HG02798 (cell line): ENCODE measurements around the gene OTUB2.

ENCODE experiments used
- ATAC-seq: cut with Tn5 transposase; IDR thresholded peaks from one replicate; pipeline ENCODE4 v1.9.1; 2021; ENCODE audit warnings: mild to moderate bottlenecking; ENCODE audit not compliant: unreplicated experiment, poor library complexity

OTUB2 gene

DNA sequence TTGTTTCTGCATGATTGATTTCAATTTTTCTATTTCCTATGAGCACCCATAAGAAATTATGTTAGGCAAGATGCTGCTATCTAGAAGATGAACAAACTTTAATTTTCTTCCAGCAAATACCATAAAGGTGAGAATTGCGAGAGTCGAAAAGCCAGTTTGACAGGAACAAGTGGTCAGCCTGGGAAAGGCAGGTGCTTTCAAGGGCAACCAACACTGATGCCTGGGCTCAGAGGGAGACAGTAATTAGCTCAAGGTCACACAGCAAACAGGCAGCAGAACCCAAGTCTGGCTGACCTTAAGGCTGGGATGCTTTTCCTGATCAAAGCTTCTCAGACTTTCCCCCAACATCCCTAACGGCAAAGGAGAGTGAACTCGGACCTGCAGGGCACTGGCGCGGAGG, 6.8 kb upstream of the OTUB2 start:
- ATAC-seq: no peak

DNA sequence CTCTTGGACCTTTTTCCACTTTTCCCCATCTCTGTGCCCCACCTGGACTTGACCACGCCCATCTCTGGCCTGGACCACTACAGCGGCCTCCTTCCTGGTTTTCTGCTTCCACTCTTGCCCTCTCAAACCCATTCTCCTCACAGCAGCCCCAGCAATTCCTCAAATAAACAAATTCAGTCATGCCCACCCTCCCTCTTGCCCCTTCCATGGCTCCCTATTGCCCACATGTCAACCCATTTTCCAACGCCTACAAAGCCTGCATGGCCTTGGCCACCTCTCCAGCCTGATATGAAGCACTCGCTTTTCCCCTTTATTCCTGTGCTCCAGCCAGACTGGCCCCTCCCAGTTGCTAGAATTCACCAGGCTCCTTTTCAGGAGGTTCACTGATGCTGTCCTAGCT, 5.9 kb upstream of the OTUB2 start:
- ATAC-seq: no peak

DNA sequence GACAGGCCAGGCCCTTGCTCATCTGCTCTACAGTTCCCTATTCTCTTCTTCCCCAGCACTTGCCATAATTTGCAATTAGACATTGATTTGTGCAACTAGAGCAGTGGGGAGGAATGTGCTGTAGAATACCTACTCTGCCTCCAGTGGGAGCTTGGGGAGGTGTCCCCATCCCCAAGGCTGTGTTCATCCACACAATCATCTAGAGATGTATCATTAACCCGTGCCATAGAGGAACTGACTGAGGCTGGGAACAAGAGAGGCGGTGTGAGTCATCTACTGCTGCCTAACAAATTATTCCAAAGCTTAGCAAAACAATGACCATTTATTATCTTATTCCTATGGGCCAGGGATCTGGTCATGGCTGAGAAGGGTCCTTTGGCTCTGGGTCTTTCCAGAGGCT, 5.1 kb upstream of the OTUB2 start:
- ATAC-seq: no peak

DNA sequence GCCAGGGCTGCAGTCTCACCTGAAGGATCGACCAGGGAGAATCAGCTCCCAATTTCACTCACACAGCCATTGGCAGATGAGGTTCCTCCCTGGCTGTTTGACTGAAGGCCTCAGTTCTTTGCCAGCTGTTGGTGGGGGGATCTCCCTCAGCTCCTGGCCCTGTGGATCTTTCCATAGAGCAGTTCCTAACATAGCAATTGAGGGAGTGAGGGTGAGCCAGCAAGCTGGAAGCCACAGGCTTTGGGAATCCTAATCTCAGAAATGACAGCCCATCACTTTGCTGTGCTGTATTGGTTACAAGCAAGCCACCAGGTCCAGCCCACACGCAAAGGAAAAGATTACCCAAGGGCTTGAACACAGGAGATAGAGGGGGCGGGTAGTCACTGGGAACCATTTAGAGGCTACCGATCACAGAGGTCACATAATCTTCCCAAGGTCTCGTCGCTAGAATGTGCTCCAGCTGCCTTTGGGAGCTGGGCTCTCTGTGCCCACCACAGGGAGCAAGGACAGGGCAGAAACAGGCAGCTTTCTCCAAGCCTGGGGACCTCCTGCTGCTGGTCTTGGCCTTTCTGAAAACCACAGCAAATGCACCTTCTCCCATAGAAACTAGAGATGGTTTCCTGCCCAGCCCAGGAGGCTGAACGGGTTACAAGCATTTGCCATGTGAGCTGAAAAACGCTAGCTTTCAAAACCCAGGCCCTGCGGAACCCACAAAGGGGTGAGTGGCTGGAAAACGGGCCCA, 4.6 kb upstream of the OTUB2 start:
- ATAC-seq: no peak

DNA sequence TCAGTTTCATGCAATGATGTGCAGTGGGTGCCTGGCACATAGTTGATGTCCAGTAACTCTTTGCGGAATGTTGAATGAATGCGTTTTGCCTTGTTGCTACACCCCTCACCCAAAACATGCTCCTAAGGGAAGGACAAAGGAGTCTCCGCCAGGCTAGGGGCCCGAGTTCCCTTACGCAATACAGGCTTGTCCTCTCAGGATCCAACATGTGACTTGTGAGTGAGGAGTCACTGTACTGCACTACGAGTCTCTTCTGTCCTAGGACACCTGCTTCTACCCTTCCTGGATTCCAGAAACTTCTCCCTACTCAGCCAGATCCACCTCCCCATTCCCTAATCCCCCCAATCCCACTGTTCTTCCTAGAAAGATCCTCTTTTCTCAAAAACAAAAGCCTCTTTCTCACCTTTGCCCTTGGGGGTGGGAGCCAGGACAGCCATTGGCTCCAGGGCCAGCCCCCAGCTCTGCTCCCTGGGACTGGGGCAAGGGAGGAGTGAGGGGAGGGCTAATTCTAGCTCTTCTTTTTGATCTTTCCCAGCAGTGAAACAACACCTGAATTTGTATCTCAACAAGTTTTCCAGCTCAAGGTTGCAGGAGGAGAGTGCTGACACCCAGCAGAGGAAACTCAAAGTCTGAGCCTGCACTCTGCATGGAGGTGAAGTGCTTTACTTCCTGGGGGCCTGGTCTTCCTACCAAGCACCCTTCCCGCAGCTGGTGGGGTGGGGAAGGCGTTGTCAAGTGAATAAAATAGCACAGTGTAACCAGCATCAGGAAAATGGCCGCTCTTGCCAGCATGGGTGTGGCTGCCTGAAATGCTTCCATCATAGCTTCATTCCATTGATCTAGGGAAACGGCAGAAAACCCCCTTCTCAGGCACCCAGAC, 3.4 kb upstream of the OTUB2 start:
- no peak for ATAC-seq

DNA sequence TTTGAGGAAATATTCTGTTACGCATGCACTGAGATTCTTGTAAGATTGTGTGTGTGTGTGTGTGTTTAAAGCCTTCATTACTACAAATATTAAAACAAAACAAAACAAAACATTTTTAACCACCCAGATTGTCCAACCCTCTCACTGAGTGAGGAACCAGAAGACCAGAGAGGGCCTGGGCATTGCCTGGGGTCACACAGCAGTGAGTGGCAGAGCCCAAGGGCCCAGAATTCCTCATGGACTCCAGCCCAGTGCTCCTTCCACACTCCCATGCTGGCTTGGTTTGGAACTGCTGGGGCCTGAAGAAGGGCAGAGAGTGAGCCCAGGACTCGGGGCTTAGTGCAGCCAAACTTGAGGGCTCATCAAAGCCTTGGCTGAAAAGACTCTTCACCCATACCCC, 1.6 kb upstream of the OTUB2 start:
- no peak for ATAC-seq

DNA sequence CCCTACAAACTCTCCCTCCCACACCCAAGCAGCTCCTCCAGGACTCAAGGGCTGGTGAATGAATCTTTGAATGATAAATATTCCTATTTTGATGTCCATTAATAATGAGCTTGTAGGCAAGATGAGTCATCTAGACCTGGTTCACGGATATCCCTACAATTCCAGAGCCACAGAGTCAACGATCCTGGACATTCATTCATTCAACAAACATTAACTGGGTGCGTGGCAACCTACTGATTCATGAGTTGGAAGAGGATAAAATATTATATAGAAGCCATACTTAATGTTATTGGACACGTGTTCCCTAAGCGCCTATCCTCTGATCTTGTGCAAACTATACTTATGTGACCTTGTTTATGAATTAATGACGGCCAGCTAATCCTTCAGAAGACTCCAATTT, 420 bp upstream of the OTUB2 start:
- no peak for ATAC-seq

DNA sequence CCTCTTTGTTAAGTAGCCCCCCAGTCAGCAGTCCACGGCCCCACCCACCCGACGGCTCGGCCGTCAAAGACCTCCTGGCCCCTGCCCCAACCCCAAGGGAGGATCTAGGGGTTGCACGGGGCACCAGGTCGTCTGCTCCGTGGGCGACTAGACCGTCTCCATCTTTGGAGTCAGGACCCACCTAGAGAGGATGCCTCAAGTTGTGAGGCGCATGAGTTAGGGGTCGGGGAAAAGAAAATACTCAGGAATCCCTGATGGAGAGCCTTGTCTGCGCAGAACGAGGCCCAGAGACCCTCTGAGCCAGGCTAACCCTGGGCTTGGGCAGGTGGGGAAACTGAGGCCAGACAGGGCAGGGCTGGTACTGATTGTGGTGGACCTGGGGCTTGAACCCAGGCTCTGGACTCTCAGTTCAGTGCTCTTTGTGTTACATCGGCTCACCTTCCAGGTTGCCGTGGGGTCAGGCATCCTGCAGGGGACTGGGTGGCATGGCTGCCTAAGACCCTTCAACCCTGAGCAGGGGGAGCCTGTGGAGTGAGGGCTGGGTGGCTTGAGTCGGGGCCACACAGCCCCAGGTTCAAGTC, 839 bp downstream of the OTUB2 start:
- ATAC-seq: no peak

DNA sequence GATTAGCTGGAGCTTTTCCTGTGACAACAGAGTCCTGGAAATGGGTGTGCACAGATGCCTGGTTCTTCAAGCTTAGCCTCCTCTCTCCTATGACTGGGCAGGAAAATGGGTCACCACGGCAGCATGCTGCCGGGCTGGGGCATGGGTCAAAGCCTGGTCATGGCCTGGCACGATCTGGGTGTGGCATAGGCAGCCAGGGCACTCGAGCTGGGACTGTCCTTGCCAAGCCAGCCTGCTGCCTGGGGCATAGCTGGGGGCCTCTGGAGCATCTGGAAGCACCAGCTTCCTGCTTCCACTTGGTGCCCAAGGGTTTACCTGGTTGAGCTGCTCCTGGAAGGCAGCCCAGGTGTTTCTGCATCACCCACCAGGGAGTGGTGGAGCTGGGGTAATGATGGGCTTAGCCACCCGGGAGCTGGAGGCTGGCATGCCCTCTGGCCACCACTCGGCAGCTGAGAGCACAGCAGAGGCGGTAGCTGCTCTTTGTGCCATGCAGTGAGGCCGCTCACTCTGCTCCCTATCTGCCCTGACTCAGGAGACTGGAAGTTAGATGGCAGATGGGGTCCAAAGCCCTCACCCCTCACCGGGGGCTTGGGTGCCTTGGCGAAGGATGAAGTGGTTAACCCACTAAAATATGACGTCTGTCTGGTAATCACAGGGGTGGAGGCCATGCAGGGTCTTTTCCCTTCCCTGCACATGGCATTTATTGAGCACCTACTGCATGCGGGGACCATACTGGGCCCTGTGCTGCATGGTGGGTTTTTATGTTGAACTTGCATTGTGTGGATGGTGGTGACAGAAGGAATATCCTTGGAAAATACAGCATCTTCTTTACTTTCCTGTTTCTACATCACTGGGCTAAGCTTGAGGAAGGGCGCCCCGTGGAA, 1.7 kb downstream of the OTUB2 start:
- ATAC-seq: no peak

DNA sequence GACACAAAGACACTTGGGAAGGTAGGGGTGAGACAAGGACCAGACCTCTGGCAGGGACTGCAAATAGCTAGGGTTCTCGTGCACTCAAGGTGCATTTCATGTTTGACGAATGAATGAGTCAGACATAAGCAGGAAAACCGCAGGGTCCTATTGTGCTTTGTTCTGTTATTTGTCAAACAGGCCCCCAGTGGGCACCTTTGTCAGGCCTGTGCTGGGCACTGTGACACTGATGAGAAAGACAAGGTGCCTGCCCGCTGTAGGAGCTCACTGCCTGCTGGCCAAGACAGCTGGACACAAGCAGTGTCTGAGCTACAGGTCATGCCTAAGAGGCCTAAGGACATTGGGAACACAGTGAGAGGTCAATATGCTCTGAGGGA, 2.3 kb downstream of the OTUB2 start:
- no peak for ATAC-seq

DNA sequence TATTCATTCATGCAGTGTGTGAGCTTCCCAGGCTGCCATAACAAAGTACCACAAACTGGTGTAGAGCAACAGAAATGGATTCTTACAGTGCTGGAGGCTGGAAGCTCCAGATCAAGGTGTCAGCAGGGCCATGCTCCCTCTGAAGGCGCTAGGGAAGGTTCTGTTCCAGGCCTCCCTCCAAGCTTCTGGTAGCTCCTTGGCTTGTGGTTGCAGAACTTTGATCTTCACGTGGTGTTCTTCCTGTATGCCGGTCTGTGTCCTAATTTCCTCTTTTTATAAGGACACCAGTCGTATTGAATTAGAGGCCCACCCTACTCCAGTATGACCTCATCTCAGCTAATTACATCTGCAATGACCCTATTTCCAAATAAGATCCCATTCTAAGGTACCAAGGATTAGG, 3.1 kb downstream of the OTUB2 start:
- ATAC-seq: no peak

DNA sequence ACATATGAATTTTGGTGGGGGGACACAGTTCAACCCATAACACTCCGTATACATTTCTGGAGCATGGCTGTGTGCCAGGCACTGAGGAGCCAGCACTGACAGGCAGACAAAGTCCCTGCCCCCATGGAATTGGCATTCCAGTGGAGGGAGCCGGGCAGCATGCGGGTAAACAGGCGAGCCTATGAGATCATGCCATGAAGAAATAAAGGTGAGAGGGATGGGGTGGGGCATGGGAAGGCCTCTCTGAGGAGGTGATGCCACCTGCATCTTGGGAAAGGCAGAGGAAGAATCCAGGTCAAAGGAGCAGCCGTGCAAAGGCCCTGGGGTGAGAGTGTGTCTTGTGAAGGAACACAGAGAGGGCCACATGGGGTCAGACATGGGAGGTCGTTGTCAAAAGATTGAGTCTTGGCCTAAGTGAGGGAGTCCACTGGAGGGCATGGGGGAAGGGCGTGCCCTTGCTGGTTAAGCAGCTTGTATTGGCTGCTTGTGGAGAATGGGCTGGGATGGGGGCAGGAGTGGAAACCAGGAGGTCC, 3.6 kb downstream of the OTUB2 start:
- no peak for ATAC-seq

DNA sequence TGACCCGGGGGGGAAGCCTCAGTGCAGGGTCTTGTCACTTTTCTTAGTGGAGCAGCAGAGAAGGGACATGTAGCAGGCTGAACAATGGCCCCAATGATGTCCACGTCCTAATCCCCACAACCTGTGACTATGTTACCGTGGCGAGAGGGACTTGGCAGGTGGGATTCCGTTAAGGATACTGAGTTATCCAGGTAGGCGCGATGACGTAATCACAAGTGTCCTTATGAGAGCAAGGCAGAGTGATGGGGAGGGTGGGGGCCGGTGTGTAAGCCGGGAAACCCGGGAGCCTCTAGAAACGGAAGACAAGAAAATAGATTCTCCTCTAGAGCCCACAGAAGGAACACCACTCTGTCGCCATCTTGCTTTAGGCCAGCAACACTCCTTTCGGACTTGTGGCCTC, 4.4 kb downstream of the OTUB2 start:
- no peak for ATAC-seq

DNA sequence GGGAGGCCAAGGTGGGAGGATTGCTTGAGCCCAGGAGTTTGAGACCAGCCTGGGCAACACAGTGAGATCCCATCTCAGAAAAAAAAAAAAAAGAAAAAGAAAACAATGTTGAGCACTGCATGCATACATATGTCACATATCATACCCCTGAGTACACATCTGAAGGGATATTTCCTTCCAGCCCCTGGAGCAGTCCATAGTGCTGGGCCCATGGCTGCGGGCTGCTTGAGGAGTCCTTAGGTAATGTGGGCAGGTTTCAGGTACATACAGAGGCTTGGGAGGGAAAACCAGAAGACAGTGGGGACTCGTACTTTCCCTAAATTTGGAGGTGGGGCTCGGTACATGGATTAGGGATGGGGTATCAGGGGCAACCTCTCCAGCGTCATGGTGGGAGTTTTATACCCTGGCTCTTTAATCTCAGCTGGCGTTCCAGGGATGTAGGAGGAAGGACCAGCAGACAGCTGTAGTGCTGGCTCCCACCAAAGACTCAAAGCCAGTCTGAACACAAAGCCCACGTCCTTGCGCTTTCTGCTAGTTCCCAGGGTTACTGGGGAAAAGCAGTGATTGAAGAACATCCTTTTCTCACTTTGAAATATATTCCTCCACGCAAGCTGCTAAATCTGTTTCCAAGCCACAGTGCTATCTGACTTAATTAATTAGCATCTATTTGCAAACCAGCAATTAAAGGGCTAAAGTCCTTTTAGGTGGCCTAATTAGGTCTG, 5.2 kb downstream of the OTUB2 start:
- ATAC-seq: no peak

DNA sequence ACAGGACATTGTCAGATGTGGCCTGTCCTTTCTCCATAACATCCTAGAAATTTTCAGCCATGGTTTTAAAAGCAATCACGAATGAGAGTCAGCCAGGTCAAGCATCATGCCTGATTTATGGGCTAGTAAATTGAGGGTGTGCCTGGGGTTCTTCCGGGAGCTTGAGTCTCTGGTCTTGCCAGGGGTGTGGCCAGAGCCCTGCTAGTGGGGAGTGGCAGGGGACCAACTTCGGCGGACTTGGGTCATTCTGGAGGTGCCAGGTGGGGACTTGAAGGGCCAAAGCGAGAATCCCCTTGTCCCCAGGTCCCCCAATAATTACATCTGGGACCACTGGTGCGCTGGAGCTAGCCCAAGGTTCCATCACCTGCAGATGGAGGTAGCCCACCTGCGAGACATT, 5.7 kb downstream of the OTUB2 start:
- ATAC-seq: no peak

DNA sequence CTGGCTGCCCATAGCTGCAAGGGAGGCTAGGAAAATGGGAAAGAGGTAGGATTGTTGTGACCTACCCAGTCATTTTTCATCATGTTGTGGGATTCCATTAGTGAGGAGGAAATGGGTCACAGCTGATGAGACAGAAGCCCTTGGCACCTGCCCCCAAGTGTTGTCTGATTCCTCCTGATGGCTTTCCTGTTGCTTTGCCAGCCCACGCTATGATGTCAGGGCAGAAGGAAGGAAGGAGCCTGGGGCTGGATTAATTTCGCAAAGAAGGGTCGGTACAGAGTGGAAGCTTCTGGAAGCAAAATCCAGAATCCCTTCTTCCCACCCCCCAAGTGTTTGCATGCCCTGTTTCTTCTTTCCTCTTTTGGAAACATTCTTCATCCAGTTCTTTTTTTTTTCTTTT, 8.7 kb downstream of the OTUB2 start:
- no peak for ATAC-seq

DNA sequence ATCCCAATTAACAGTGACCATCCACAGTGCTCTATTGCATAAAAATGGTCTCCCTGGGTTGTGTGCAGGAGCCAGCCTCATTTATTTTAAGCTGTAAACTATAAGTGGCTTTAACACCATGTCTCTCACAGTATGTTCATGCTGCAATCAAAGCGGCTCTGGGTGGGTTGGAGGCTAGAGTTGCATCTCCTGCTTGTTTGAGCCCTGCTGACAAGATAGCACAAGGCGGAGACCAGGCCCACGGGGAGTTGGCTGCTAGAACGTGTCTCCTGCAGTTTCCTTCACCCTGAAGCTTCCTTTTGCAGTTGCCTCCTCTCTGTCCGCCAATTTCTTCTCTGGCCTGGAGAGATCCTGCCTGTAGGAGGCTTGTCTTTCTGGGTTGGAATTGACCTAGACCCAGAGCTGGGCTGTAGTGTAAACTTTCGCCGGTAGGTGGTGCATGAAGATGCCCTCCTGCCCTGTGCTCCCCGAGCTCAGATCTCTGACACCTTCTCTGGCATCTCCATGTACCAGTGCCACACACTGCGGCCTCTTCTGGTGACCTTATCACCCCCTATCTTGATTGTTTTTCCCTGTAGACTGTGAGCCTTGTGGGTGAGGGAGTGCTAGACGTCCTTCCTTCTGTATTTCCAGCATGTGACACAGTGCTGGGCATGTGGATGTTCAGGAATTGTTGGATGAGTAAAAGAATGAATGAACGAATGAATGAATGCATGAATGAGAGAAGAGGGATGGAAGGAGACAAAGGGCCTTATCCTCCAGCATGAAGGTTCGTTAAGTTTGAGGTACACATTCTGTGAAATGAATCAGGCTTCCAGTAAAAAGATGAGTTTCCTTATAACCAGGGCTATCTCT, 10.4 kb downstream of the OTUB2 start:
- peak; percentile 83 for ATAC-seq

DNA sequence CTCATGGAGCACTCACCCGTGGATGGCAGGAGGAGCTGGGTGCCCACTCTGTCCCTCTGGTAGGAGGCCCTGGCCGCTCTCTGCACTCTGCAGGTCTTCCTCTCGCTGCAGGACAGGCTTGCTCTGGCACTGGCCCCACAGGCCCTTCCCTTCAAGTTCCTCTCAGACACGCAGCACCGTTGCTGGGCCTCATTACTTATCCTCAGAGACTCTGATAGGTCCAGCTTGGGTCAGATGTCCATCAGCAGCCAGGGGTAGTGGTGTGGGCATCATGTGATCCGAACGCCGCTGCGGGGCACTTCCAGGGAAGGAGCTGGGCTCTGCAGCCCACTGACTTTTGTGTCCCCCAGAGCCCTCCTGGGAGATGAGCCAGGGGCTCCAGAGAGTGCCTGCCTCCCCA, 11.8 kb downstream of the OTUB2 start:
- no peak for ATAC-seq

DNA sequence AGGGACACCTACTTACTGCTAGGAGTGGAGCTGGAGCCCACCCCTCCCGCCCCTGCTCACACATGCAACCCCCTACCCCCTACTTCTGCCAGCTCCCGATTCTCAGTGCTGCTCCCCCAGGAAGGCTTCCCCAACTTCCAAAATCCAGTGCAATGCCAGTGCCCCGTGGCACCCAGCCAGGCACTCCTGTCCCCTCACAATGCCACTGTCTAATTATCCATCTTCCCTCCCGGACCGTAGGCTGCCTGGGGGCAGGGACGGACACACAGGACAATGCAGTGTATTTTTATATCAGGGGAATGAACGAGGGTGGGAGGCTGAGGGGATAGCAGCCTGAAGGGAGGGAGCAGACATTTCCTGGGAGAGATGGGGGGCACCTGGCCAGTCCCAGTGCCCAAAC, 12.4 kb downstream of the OTUB2 start:
- no peak for ATAC-seq
